ENCODE results near the gene STX12. TPM values are rescaled to one million over a fixed set of nuclear protein-coding genes. Genes with fewer than 3 reads are reported as not detected.
A peak's percentile ranks its signal among the peaks of the same experiment; 100 is the strongest.
"Not testable (repeated sequence)": the region's sequence is repeated elsewhere in the genome, so short reads cannot be mapped to it uniquely, and the experiment has no call there.

The STX12 gene
- total and polyA plus RNA-seq, 12 donors, result 18.4 to 81.9 (median 55.4) TPM

DNA sequence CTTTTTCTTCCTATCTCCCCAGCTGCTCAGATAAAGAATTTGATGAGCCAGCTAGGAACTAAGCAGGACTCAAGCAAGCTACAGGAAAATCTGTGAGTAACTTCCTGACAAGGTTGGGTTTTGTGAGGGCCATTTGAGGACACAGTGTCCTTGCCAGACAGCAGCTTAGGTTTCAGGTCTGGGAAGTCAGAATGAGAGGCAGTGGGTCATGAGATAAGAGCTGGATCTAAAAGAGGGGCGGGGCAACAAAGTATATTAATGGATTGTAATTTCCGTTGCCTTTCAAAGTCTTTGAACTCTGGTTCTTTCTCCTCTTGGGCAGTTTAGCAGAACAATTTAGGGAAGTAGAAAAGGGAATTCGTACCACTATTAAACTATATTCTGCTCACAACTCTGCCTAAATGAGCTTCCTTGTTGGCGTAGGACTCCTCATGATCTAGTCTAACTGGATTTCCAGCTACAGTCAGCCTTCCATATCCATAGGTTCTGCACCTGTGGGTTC, 16.6 kb downstream of the STX12 start:
- WGBS, 4 donors, result 23 to 37% (median 30%) methylated on average over 4 of the region's 4 CpGs
- no peaks in the 10 kb centered on the region for H3K27me3 ChIP-seq
- peak overlapping the region; percentile 14 to 69 (median 49) for H3K27ac ChIP-seq
- TF ChIP-seq POLR2A (IDR thresholded peaks at IDR 0.05), result no peak
- TF ChIP-seq, protein P1, sequence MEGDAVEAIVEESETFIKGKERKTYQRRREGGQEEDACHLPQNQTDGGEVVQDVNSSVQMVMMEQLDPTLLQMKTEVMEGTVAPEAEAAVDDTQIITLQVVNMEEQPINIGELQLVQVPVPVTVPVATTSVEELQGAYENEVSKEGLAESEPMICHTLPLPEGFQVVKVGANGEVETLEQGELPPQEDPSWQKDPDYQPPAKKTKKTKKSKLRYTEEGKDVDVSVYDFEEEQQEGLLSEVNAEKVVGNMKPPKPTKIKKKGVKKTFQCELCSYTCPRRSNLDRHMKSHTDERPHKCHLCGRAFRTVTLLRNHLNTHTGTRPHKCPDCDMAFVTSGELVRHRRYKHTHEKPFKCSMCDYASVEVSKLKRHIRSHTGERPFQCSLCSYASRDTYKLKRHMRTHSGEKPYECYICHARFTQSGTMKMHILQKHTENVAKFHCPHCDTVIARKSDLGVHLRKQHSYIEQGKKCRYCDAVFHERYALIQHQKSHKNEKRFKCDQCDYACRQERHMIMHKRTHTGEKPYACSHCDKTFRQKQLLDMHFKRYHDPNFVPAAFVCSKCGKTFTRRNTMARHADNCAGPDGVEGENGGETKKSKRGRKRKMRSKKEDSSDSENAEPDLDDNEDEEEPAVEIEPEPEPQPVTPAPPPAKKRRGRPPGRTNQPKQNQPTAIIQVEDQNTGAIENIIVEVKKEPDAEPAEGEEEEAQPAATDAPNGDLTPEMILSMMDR (IDR thresholded peaks at IDR 0.05), result no peak
- DNase-seq, result peak; percentile 46 to 91 (median 82)
- intact Hi-C loops (cut with DNase I), result no loop called here
- H3K9me3 ChIP-seq (replicated peaks in 1 of 3), result no peaks in the 10 kb centered on the region
- peaks cover 22 to 40% of the 10 kb centered on the region in 2 donors for H3K4me1 ChIP-seq (replicated peaks in 1 of 2)
- H3K4me3 ChIP-seq, result no peak overlapping the region
- peaks cover 0 to 39% of the 10 kb centered on the region in 2 donors for H3K36me3 ChIP-seq (replicated peaks in 1 of 2)

DNA sequence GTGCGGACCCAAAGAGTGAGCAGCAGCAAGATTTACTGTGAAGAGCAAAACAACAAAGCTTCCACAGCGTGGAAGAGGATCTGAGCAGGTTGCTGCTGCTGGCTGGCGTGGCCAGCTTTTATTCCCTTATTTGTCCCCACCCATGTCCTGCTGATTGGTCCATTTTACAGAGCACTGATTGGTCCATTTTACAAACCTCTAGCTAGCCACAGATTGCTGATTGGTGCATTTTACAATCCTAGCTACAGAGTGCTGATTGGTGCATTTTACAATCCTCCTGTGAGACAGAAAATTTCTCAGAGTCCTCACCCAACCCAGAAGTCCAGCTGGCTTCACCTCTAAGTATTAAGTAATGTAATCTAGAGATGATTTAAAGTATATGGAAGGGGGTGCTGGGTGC, 17.3 kb downstream of the STX12 start:
- H3K4me3 ChIP-seq; DNase-seq; H3K27me3 ChIP-seq; H3K9me3 ChIP-seq (replicated peaks in 1 of 3); intact Hi-C loops (cut with DNase I): not testable (repeated sequence)
- peaks cover 0 to 46% of the 10 kb centered on the region in 2 donors for H3K36me3 ChIP-seq (replicated peaks in 1 of 2)
- H3K4me1 ChIP-seq (replicated peaks in 1 of 2), result peaks cover 22 to 40% of the 10 kb centered on the region in 2 donors
- H3K27ac ChIP-seq, result peak overlapping the region in 4 of 5 donors; percentile 34 to 69 (median 50)
- WGBS, 4 donors, result 93 to 99% (median 95%) methylated on average over 3 of the region's 3 CpGs

DNA sequence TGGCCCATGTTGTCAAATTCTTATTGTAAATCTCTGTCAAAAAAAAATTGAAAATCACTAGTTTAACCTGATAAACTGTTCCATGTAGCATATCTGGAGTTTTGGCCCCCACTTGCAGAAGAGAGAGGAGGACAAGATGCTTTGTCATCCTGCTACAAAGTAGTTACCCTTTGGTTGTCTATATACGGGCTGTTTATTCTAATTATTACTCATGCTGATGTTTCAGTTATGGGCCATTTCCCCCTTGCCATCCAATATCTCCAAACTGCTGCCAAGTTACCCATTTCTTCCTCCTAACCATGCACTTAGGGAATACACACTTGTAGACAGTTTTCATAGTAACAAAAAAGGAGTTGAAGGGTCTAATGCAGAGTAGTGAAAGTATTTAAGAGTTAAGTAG, 22.6 kb downstream of the STX12 start:
- Histone ChIP-seq H3K27me3 (no peaks in the 10 kb centered on the region), H3K36me3 (replicated peaks in 1 of 2) (peaks cover 0 to 73% of the 10 kb centered on the region in 2 donors), H3K4me1 (replicated peaks in 1 of 2) (no peaks in the 10 kb centered on the region), H3K27ac (no peak overlapping the region), H3K4me3 (no peak overlapping the region), H3K9me3 (replicated peaks in 1 of 3) (no peaks in the 10 kb centered on the region)
- no peak for DNase-seq
- 64 to 79% (median 70%) methylated on average over 1 of the region's 1 CpG for WGBS, 4 donors
- intact Hi-C loops (cut with DNase I), result no loop called here
- TF ChIP-seq, protein P1 (IDR thresholded peaks at IDR 0.05), result no peak
- no peak for TF ChIP-seq POLR2A (IDR thresholded peaks at IDR 0.05)

DNA sequence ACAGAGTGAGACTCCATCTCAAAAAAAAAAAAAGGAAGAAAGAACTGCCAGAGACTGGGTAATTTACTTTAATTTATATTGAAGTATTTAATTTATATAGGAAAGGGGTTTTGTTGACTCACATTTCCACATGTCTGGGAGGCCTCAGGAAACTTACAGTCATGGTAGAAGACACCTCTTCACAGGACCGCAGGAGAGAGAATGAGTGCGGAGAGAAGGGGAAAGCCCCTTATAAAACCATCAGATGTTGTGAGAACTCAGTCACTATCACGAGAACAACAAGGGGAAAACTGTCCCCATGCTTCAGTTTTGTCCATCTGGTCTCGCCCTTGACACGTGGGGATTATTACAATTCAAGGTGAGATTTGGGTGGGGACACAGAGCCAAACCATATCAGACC, 31.8 kb downstream of the STX12 start:
- H3K4me3 ChIP-seq, result no peak overlapping the region
- intact Hi-C loops (cut with DNase I), result no loop called here
- WGBS, 4 donors, result 89 to 94% (median 92%) methylated on average over 5 of the region's 5 CpGs

More for the DNA sequence above, 31.8 kb downstream of the STX12 start:
- H3K36me3 ChIP-seq (replicated peaks in 1 of 2), result peaks cover 0 to 54% of the 10 kb centered on the region in 2 donors
- H3K4me1 ChIP-seq (replicated peaks in 1 of 2), result no peaks in the 10 kb centered on the region
- no peaks in the 10 kb centered on the region for H3K27me3 ChIP-seq
- no peaks in the 10 kb centered on the region for H3K9me3 ChIP-seq (replicated peaks in 1 of 3)
- no peak overlapping the region for H3K27ac ChIP-seq
- no peak for DNase-seq
- TF ChIP-seq, protein P1 (IDR thresholded peaks at IDR 0.05), result no peak
- TF ChIP-seq POLR2A (IDR thresholded peaks at IDR 0.05), result no peak
